ENCODE measurements around the gene UVRAG.

The UVRAG gene

GRCh38 chr11:76147106-76147740 is 332.2 kb downstream of the UVRAG start:
- no peak for TF ChIP-seq CTCF (IDR thresholded peaks at IDR 0.05; ENCODE audit: borderline replicate concordance, insufficient read depth, low read depth, low read length)
- H3K4me3 ChIP-seq (ENCODE audit: low read depth, low read length) = no peak overlapping the region

- no peak for TF ChIP-seq CTCF (IDR thresholded peaks at IDR 0.05; ENCODE audit: borderline replicate concordance, insufficient read depth, low read depth, low read length)
- H3K4me3 ChIP-seq (ENCODE audit: low read depth, low read length) = no peak overlapping the region
Measured at GRCh38 chr11:76148231-76148630, 333.2 kb downstream of the UVRAG start.

GRCh38 chr11:76148941-76149613 is 334.1 kb downstream of the UVRAG start:
- no peak overlapping the region for H3K4me3 ChIP-seq (ENCODE audit: low read depth, low read length)
- TF ChIP-seq CTCF (IDR thresholded peaks at IDR 0.05; ENCODE audit: borderline replicate concordance, insufficient read depth, low read depth, low read length) = no peak

- H3K4me3 ChIP-seq (ENCODE audit: low read depth, low read length) = no peak overlapping the region
- TF ChIP-seq CTCF (IDR thresholded peaks at IDR 0.05; ENCODE audit: borderline replicate concordance, insufficient read depth, low read depth, low read length) = no peak
Measured at GRCh38 chr11:76149713-76150112, 334.7 kb downstream of the UVRAG start.

GRCh38 chr11:76150141-76150540 is 335.1 kb downstream of the UVRAG start:
- no peak for TF ChIP-seq CTCF (IDR thresholded peaks at IDR 0.05; ENCODE audit: borderline replicate concordance, insufficient read depth, low read depth, low read length)
- no peak overlapping the region for H3K4me3 ChIP-seq (ENCODE audit: low read depth, low read length)

- no peak overlapping the region for H3K4me3 ChIP-seq (ENCODE audit: low read depth, low read length)
Measured at GRCh38 chr11:76151556-76152085, 336.6 kb downstream of the UVRAG start.

More at GRCh38 chr11:76151556-76152085, 336.6 kb downstream of the UVRAG start:
- TF ChIP-seq CTCF (IDR thresholded peaks at IDR 0.05; ENCODE audit: borderline replicate concordance, insufficient read depth, low read depth, low read length) = no peak

Data from GM12875 (cell line).